Upper lobe of left lung (tissue), 6 donors: ENCODE results near the gene PRKCZ. TPM values are rescaled to one million over a fixed set of nuclear protein-coding genes. Genes with fewer than 3 reads are reported as not detected.

Experiments
- ATAC-seq, 2 donors: fragments of 200-7000 bp; cut with Tn5 transposase; one replicate each; pipeline ENCODE4 v1.9.1; 2022; ENCODE audit warnings: mild to moderate bottlenecking in 2 of 2, moderate library complexity in 2 of 2; ENCODE audit not compliant: low FRiP score in 2 of 2
- DNase-seq, 2 donors: peaks; one replicate each; pipeline ENCODE4 v3.0.0-alpha.2; 2019 to 2020
- H3K27ac ChIP-seq, 4 donors: fragments of 200-600 bp; sonication (generic); one replicate each; pipeline ENCODE4 v1.5.1; 2016 to 2019
- H3K27me3 ChIP-seq, 4 donors: fragments of 200-600 bp; sonication (generic); one replicate each; pipeline ENCODE4 v1.5.1; 2017 to 2019
- H3K36me3 ChIP-seq, 4 donors: fragments of 200-600 bp; sonication (generic); one replicate each; pipeline ENCODE4 v1.5.1; 2016 to 2019
- H3K4me1 ChIP-seq, 4 donors: fragments of 200-600 bp; sonication (generic); one replicate each; pipeline ENCODE4 v1.5.1; 2018 to 2019
- H3K4me3 ChIP-seq, 4 donors: fragments of 200-600 bp; sonication (generic); one replicate each; pipeline ENCODE4 v1.5.1; 2017 to 2019; ENCODE audit warnings: mild to moderate bottlenecking in 2 of 4, moderate library complexity in 1 of 4
- H3K9me3 ChIP-seq, 4 donors: fragments of 200-600 bp; sonication (generic); one replicate each; pipeline ENCODE4 v1.5.1; 2018 to 2019
- CTCF ChIP-seq, 6 experiments: fragments of 450-650 bp in 4 of 6; fragments of 200-600 bp in 2 of 6; sonication (generic) in 2 of 6; IDR thresholded peaks; one replicate each; pipeline ENCODE4 v1.5.1; 2016 to 2019; ENCODE audit warnings: antibody characterized with exemption in 6 of 6
- EP300 ChIP-seq, 4 donors: sonication (generic); formaldehyde crosslinking; IDR thresholded peaks; one replicate each; pipeline ENCODE4 v1.5.1; 2017; ENCODE audit warnings: antibody characterized with exemption in 4 of 4, control low read depth in 2 of 4
- POLR2A ChIP-seq, 4 donors: fragments of 450-650 bp; IDR thresholded peaks; one replicate each; pipeline ENCODE4 v1.5.1; 2016 to 2017; ENCODE audit warnings: antibody characterized with exemption in 4 of 4, mild to moderate bottlenecking in 2 of 4
- POLR2AphosphoS5 ChIP-seq, 2 donors: sonication (generic); formaldehyde crosslinking; IDR thresholded peaks; one replicate each; pipeline ENCODE4 v1.5.1; 2017; ENCODE audit warnings: antibody characterized with exemption in 2 of 2
- WGBS, 2 donors: methylation state at CpG; one replicate each; pipeline ENCODE4 v1.1.5; 2017 to 2018; 5-methylcytosine and 5-hydroxymethylcytosine counted together
- total RNA-seq, 6 donors: library from RNA; depleted of rRNA in 4 of 6; stranded (reverse); fragments of >200 nt in 4 of 6; gene quantifications; one replicate each; pipeline versions ENCODE4 v1.1.0 to v1.2.1, GENCODE V29; 2016 to 2021
- donor health status: DM: no; HTN: no; CAD: no; lungs with moderate emphysema.
- donor health status: DM: no; HTN: yes; CAD: no; lungs with severe emphysema.

PRKCZ gene
- total RNA-seq, 6 donors from 2014 or later, result 107 to 169 (median 138) TPM

- Histone ChIP-seq H3K4me3 (no peak overlapping the region), H3K4me1 (peaks cover 2 to 11% (median 6%) of the 10 kb centered on the region in 4 donors), H3K27me3 (no peaks in the 10 kb centered on the region), H3K27ac (no peak overlapping the region), H3K36me3 (peaks cover 0 to 44% (median 14%) of the 10 kb centered on the region in 4 donors), H3K9me3 (no peaks in the 10 kb centered on the region)
- no peak for TF ChIP-seq EP300 (IDR thresholded peaks at IDR 0.05)
- TF ChIP-seq CTCF (IDR thresholded peaks at IDR 0.05), result no peak
- no peak for TF ChIP-seq POLR2A (IDR thresholded peaks at IDR 0.05)
- DNase-seq (peak in 1 of 2 donors; percentile 83), ATAC-seq (no peak)
- WGBS, 2 donors, result 97% methylated on average over 13 to 33 of the region's 33 CpGs
Measured at GRCh38 chr1:2184934-2185333, 134.7 kb downstream of the PRKCZ start.

- H3K27ac ChIP-seq, result no peak overlapping the region
- no peak overlapping the region for H3K4me3 ChIP-seq
- DNase-seq, result peak in 1 of 2 donors; percentile 63
- ATAC-seq, result no peak
- peaks cover 0 to 32% (median 10%) of the 10 kb centered on the region in 4 donors for H3K36me3 ChIP-seq
- no peaks in the 10 kb centered on the region for H3K9me3 ChIP-seq
- H3K4me1 ChIP-seq, result peaks cover 15 to 23% (median 18%) of the 10 kb centered on the region in 4 donors
- 90 to 95% methylated on average over 20 to 38 of the region's 38 CpGs for WGBS, 2 donors
- TF ChIP-seq POLR2AphosphoS5 (IDR thresholded peaks at IDR 0.05), result no peak
- TF ChIP-seq CTCF (IDR thresholded peaks at IDR 0.05), result no peak
- TF ChIP-seq EP300 (IDR thresholded peaks at IDR 0.05), result no peak
- TF ChIP-seq POLR2A (IDR thresholded peaks at IDR 0.05), result no peak
- no peaks in the 10 kb centered on the region for H3K27me3 ChIP-seq
Measured at GRCh38 chr1:2185880-2186855, 136.0 kb downstream of the PRKCZ start.

GRCh38 chr1:2186901-2187300 lies 136.7 kb downstream of the PRKCZ start:
- Histone ChIP-seq H3K9me3 (no peaks in the 10 kb centered on the region), H3K27me3 (no peaks in the 10 kb centered on the region), H3K4me3 (no peak overlapping the region), H3K36me3 (peaks cover 0 to 30% (median 10%) of the 10 kb centered on the region in 4 donors), H3K27ac (no peak overlapping the region), H3K4me1 (peaks cover 22 to 29% (median 25%) of the 10 kb centered on the region in 4 donors)
- DNase-seq (peak in 1 of 2 donors; percentile 73), ATAC-seq (no peak)
- no peak for TF ChIP-seq POLR2A (IDR thresholded peaks at IDR 0.05)
- no peak for TF ChIP-seq CTCF (IDR thresholded peaks at IDR 0.05)
- TF ChIP-seq POLR2AphosphoS5 (IDR thresholded peaks at IDR 0.05), result no peak
- TF ChIP-seq EP300 (IDR thresholded peaks at IDR 0.05), result no peak
- WGBS, 2 donors, result 90 to 92% methylated on average over 9 of the region's 9 CpGs

GRCh38 chr1:2187619-2188018 lies 137.4 kb downstream of the PRKCZ start:
- H3K4me1 ChIP-seq, result peaks cover 27 to 37% (median 30%) of the 10 kb centered on the region in 4 donors
- no peak for ATAC-seq
- H3K36me3 ChIP-seq, result peaks cover 0 to 30% (median 10%) of the 10 kb centered on the region in 4 donors
- no peaks in the 10 kb centered on the region for H3K27me3 ChIP-seq
- no peak overlapping the region for H3K27ac ChIP-seq
- H3K9me3 ChIP-seq, result no peaks in the 10 kb centered on the region
- no peak overlapping the region for H3K4me3 ChIP-seq
- TF ChIP-seq POLR2A (IDR thresholded peaks at IDR 0.05) (no peak), CTCF (IDR thresholded peaks at IDR 0.05) (no peak)
- 83 to 84% methylated on average over 12 to 13 of the region's 13 CpGs for WGBS, 2 donors
- peak in 1 of 2 donors; percentile 79 for DNase-seq
